ENCODE measurements around the gene ZBTB40.

- no peak for TF ChIP-seq CTCF (IDR thresholded peaks at IDR 0.05)
- no peak for TF ChIP-seq POLR2A (IDR thresholded peaks at IDR 0.05)
These were observed 50.6 kb downstream of the ZBTB40 start for GRCh38 chr1:22502202-22502601.
